ENCODE results near the gene PTPRE. TPM values are rescaled to one million over a fixed set of nuclear protein-coding genes. Genes with fewer than 3 reads are reported as not detected.

PTPRE gene
- total and polyA plus RNA-seq, 9 donors: 2.1 to 15.5 (median 6.9) TPM

DNA sequence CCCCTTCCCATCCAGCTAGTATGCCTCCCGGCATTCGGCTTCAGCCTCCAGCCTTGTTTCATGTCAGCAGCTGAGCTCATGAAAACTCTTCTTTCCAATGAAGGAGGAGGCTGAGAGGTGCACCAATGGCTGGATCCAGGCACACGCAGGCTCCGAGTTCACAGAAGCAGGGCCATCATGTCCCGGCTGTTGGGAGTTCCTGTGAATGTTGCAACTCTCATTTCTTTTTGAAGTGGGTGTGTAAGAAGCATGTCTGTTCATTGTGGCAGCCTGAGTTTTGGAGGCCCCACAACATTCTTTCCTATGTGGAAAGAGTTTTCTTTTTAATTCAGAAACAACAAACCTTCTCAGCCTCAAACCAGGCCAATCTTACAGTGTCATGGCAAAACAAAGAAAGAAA is 89.7 kb downstream of the PTPRE start:
- Histone ChIP-seq H3K36me3 (no peaks in the 10 kb centered on the region), H3K4me3 (no peak overlapping the region), H3K9me3 (no peaks in the 10 kb centered on the region), H3K4me1 (ENCODE audit: insufficient read depth) (peaks cover 5% of the 10 kb centered on the region), H3K27me3 (no peaks in the 10 kb centered on the region), H3K27ac (no peak overlapping the region)
- no peak for DNase-seq
- no peak for TF ChIP-seq EP300 (IDR thresholded peaks at IDR 0.05)
- TF ChIP-seq, protein P1, sequence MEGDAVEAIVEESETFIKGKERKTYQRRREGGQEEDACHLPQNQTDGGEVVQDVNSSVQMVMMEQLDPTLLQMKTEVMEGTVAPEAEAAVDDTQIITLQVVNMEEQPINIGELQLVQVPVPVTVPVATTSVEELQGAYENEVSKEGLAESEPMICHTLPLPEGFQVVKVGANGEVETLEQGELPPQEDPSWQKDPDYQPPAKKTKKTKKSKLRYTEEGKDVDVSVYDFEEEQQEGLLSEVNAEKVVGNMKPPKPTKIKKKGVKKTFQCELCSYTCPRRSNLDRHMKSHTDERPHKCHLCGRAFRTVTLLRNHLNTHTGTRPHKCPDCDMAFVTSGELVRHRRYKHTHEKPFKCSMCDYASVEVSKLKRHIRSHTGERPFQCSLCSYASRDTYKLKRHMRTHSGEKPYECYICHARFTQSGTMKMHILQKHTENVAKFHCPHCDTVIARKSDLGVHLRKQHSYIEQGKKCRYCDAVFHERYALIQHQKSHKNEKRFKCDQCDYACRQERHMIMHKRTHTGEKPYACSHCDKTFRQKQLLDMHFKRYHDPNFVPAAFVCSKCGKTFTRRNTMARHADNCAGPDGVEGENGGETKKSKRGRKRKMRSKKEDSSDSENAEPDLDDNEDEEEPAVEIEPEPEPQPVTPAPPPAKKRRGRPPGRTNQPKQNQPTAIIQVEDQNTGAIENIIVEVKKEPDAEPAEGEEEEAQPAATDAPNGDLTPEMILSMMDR (IDR thresholded peaks at IDR 0.05): no peak
- no peak for TF ChIP-seq POLR2A (IDR thresholded peaks at IDR 0.05)
- intact Hi-C loops (cut with DNase I): no loop called here
- WGBS, 3 donors: 65 to 74% (median 69%) methylated on average over 5 of the region's 5 CpGs

DNA sequence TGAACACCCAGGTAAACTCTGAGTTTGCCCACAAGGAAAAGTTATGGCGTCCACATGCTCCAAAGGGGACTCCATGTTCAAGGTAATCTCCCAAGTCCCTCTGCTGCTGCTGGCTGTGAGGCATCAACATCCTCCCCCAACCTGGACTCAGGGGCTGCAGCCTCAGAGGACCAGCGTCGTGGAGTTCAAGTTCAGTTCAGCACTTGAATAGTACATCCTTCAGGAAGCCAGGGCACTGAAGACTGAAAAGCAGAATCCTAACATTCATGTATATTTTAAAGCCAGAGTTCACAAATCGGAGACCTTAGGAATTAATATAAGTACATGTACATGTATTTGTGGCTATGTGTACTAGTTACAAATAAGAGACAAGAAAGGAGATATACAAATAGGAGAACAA is 90.4 kb downstream of the PTPRE start:
- Histone ChIP-seq H3K36me3 (no peaks in the 10 kb centered on the region), H3K4me1 (ENCODE audit: insufficient read depth) (peaks cover 2% of the 10 kb centered on the region), H3K27me3 (no peaks in the 10 kb centered on the region), H3K27ac (no peak overlapping the region), H3K9me3 (no peaks in the 10 kb centered on the region), H3K4me3 (no peak overlapping the region)
- no peak for TF ChIP-seq EP300 (IDR thresholded peaks at IDR 0.05)
- TF ChIP-seq POLR2A (IDR thresholded peaks at IDR 0.05): no peak
- TF ChIP-seq, protein P1 (IDR thresholded peaks at IDR 0.05): no peak
- intact Hi-C loops (cut with DNase I): no loop called here
- WGBS, 3 donors: 39 to 44% (median 42%) methylated on average over 4 of the region's 4 CpGs
- DNase-seq: no peak

DNA sequence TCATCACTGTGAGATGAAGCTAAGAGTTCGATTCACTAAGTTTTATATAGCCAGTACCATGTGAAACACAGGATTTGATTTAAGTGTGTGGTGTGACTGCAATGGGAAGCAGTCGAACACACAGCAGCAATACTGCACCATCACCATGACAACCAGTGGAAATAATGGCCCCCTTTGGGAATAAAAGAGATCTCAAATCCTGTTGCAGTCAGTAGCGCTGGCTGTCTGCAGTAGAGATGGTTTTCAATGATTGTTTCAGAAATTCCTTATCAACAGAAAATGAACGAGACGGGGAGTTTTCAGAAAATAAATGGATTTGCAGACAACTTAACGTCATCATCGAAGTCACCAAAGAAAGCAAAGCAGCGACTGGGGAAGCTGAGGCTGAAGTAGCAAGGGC is 91.0 kb downstream of the PTPRE start:
- Histone ChIP-seq H3K4me1 (ENCODE audit: insufficient read depth) (peaks cover 2% of the 10 kb centered on the region), H3K36me3 (no peaks in the 10 kb centered on the region), H3K27ac (no peak overlapping the region), H3K4me3 (no peak overlapping the region), H3K9me3 (no peaks in the 10 kb centered on the region), H3K27me3 (no peaks in the 10 kb centered on the region)
- TF ChIP-seq POLR2A (IDR thresholded peaks at IDR 0.05) (no peak), EP300 (IDR thresholded peaks at IDR 0.05) (no peak)
- TF ChIP-seq, protein P1 (IDR thresholded peaks at IDR 0.05): no peak
- WGBS, 3 donors: 59 to 72% (median 69%) methylated on average over 8 of the region's 8 CpGs
- no peak for DNase-seq
- intact Hi-C loops (cut with DNase I): no loop called here

DNA sequence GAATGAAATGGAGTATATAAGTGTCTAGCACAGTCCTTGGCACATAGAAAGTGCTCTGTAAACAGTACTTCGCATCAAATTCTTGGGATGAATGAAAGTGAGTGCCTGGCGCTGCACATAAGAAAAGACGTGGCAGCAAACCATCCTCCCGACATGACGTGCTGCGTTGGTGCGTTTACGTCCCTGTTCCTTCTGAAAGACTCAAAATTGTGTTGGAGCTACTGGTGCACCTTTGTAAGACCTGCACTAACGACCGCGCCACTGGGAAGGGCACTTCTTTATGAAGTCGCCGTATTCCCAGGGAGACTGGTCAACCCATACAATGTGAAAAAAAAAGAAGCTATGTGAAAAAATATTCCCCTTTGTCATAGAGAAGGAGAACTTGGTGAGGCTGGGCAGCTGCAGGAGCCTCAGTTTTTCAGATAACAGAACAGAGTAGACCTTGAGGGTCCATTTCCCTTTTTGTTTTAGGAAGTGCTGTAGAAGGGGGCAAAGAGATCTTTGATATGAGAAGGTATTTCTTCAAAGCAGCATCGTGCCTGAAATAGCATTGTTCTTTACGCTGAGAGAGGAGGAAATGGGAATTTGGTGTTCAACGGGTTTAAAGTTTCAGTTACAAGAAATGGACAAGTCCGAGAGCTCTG is 91.7 kb downstream of the PTPRE start:
- no peaks in the 10 kb centered on the region for H3K9me3 ChIP-seq
- WGBS, 3 donors: 84 to 88% (median 87%) methylated on average over 17 of the region's 17 CpGs
- TF ChIP-seq EP300 (IDR thresholded peaks at IDR 0.05): no peak
- TF ChIP-seq, protein P1 (IDR thresholded peaks at IDR 0.05): no peak
- TF ChIP-seq POLR2A (IDR thresholded peaks at IDR 0.05): no peak
- no peaks in the 10 kb centered on the region for H3K27me3 ChIP-seq
- H3K36me3 ChIP-seq: no peaks in the 10 kb centered on the region
- no peak overlapping the region for H3K4me3 ChIP-seq
- intact Hi-C loops (cut with DNase I): no loop called here
- H3K27ac ChIP-seq: no peak overlapping the region
- peaks cover 2% of the 10 kb centered on the region for H3K4me1 ChIP-seq (ENCODE audit: insufficient read depth)
- DNase-seq: no peak
